ENCODE data around the gene POLR2J3.
"Not testable (repeated sequence)": the region's sequence is repeated elsewhere in the genome, so short reads cannot be mapped to it uniquely, and the experiment has no call there.

GRCh38 chr7:102593637-102594334, 21.4 kb upstream of the POLR2J3 start:
- not testable (repeated sequence) for TF ChIP-seq CTCF, POLR2A (IDR thresholded peaks at IDR 0.05)

Data from right lobe of liver (tissue), 4 donors.